Brain microvascular endothelial cell (primary cell): Measurements from ENCODE around the gene SKA3.
"Not testable (repeated sequence)": the region's sequence is repeated elsewhere in the genome, so short reads cannot be mapped to it uniquely, and the experiment has no call there.

Experiments used
- DNase-seq: peaks from one replicate; pipeline ENCODE4 v3.0.0-alpha.2; 2020
- H3K27ac ChIP-seq: fragments of 250-450 bp; sonication (Bioruptor Pico); 2 replicates; pipeline ENCODE4 v1.5.1; 2020; ENCODE audit warnings: mild to moderate bottlenecking, moderate library complexity
- H3K27me3 ChIP-seq: fragments of 250-450 bp; sonication (Bioruptor Pico); replicated peaks from 2 replicates; pipeline ENCODE4 v1.5.1; 2020; ENCODE audit warnings: mild to moderate bottlenecking
- H3K36me3 ChIP-seq: fragments of 250-450 bp; sonication (Bioruptor Pico); replicated peaks from 2 replicates; pipeline ENCODE4 v1.5.1; 2020; ENCODE audit warnings: mild to moderate bottlenecking
- H3K4me3 ChIP-seq: 2 replicates; pipeline ENCODE4 v1.5.1; 2011; ENCODE audit warnings: low read depth, mild to moderate bottlenecking, control low read depth, low read length, moderate library complexity
- CTCF ChIP-seq: IDR thresholded peaks from 2 replicates; pipeline ENCODE4 v1.5.1; 2011; ENCODE audit warnings: low read depth, mild to moderate bottlenecking, moderate library complexity, low read length, control low read depth, inconsistent platforms; ENCODE audit errors: missing control alignments
- in situ Hi-C: cut with HindIII; loops from 2 replicates; pipeline ENCODE4 v1.10.0; 2017; ENCODE audit warnings: low sequenced_read_pairs, low pct_ligation_motif_present

Gene SKA3

GRCh38 chr13:21147827-21148226 is 28.5 kb downstream of the SKA3 start:
- Histone ChIP-seq H3K36me3 (peaks cover 21% of the 10 kb centered on the region), H3K27ac (no peak overlapping the region), H3K27me3 (no peaks in the 10 kb centered on the region), H3K4me3 (no peak overlapping the region)
- in situ Hi-C loops = no loop called here
- TF ChIP-seq CTCF = no peak
- DNase-seq = no peak

DNA sequence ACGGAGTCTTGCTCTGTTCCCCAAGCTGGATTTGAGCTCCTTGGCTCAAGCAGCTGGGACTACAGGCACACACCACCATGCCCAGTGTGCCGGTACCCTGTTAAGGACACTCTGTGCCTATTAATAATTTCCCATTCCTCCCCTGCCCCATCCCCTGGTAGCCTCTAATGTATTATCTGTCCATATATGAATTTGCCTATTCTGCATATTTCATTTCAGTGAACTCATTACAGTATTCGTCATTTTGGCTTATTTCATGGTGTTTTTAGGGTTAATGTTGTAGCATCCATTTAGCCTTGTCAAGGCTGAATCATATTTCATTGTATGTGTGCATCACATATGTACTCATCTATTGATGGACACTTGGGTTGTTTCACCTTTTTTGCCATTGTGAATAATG is 33.6 kb downstream of the SKA3 start:
- Histone ChIP-seq H3K36me3 (peaks cover 21% of the 10 kb centered on the region), H3K4me3 (no peak overlapping the region), H3K27me3 (no peaks in the 10 kb centered on the region), H3K27ac (no peak overlapping the region)
- TF ChIP-seq CTCF = no peak
- DNase-seq = no peak
- in situ Hi-C loops = no loop called here

- no peak for DNase-seq
- in situ Hi-C loops = no loop called here
- no peak overlapping the region for H3K27ac ChIP-seq
- no peak for TF ChIP-seq CTCF
- peak overlapping the region; percentile 97 for H3K4me3 ChIP-seq
- no peaks in the 10 kb centered on the region for H3K27me3 ChIP-seq
- H3K36me3 ChIP-seq = peaks cover 6% of the 10 kb centered on the region
These were observed 37.0 kb downstream of the SKA3 start for GRCh38 chr13:21139374-21139773.

DNA sequence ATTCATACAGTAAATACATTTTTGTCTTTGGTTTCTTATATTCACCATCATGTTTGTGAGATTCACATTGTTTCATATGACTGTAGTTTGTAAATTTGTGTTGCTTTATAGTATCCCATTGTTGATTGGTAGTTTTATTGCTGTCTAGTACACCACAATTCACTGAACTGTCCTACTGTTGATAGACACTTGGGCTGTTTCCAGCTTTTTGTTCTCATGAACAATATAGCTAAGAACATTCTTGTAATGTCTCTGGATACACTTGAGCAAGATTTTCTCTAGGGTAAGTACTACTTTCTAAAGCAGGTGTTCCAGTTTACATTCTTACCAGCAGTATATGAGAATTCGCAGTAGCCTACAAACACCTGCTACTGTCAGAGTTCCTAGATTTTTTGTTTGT is 37.8 kb downstream of the SKA3 start:
- DNase-seq = no peak
- no peak for TF ChIP-seq CTCF

DNA sequence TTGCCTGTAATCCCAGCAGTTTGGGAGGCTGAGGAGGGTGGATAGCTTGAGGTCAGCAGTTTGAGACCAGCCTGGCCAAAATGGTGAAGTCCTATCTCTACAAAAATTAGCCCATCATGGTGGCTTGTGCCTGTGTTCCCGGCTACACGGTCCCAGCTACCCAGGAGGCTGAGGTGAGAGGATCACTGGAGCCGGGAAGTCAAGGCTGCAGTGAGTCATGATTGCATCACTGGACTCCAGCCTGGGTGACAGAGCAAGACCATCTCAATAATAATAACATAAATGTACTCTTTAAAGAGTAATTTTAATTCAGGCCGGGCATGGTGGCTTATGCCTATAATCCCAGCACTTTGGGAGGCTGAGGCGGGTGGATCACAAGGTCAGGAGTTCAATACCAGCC is 38.7 kb downstream of the SKA3 start:
- peak; percentile 56 for DNase-seq
- in situ Hi-C loops = no loop called here
- Histone ChIP-seq H3K36me3 (peaks cover 3% of the 10 kb centered on the region), H3K27ac (no peak overlapping the region), H3K4me3 (no peak overlapping the region), H3K27me3 (no peaks in the 10 kb centered on the region)
- no peak for TF ChIP-seq CTCF

More for the DNA sequence above, 37.8 kb downstream of the SKA3 start:
- Histone ChIP-seq H3K4me3 (no peak overlapping the region), H3K36me3 (peaks cover 6% of the 10 kb centered on the region), H3K27me3 (no peaks in the 10 kb centered on the region), H3K27ac (no peak overlapping the region)
- in situ Hi-C loops = no loop called here

- H3K4me3 ChIP-seq, H3K27me3 ChIP-seq, H3K27ac ChIP-seq, DNase-seq, H3K36me3 ChIP-seq, in situ Hi-C loops: not testable (repeated sequence)
These were observed 40.5 kb downstream of the SKA3 start for GRCh38 chr13:21135833-21136232.
